SU-DHL-6 (cell line): Measurements from ENCODE around the gene GASK1B.

Experiments
- EZH2phosphoT487 ChIP-seq: fragments of 200-600 bp; sonication (generic), shearing (Covaris generic); conservative IDR thresholded peaks from 2 replicates; pipeline ENCODE4 v1.6.1; 2018; ENCODE audit warnings: mild to moderate bottlenecking, antibody characterized with exemption, low read length, moderate library complexity, mixed read lengths
- TF ChIP-seq, protein P1 (sequence below): fragments of 200-600 bp; sonication (generic); IDR thresholded peaks from one replicate; pipeline ENCODE4 v1.5.1; 2017; ENCODE audit warnings: antibody characterized with exemption, mild to moderate bottlenecking, low read length, moderate library complexity; ENCODE audit not compliant: insufficient read depth, poor library complexity, severe bottlenecking

DNA sequence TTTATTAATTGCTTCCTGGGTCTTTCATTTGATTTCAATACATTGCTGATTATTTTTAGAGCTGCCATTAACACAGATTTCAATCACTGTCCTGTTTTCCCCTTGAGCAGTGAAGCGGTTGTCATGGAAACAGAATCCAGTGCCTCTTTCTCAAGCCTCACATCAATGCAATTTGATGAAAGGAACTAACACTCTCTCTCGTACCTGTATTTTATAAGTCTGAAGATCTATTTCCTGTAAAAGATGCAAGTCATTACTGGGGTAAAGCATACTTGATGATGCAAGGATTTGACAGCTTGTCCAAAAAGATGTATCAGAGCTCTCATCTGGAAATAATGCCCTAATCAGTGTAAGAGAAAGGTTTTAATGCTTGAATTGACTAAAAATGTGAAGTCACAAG is 17.9 kb upstream of the GASK1B start:
- TF ChIP-seq, protein P1, sequence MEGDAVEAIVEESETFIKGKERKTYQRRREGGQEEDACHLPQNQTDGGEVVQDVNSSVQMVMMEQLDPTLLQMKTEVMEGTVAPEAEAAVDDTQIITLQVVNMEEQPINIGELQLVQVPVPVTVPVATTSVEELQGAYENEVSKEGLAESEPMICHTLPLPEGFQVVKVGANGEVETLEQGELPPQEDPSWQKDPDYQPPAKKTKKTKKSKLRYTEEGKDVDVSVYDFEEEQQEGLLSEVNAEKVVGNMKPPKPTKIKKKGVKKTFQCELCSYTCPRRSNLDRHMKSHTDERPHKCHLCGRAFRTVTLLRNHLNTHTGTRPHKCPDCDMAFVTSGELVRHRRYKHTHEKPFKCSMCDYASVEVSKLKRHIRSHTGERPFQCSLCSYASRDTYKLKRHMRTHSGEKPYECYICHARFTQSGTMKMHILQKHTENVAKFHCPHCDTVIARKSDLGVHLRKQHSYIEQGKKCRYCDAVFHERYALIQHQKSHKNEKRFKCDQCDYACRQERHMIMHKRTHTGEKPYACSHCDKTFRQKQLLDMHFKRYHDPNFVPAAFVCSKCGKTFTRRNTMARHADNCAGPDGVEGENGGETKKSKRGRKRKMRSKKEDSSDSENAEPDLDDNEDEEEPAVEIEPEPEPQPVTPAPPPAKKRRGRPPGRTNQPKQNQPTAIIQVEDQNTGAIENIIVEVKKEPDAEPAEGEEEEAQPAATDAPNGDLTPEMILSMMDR = no peak
- no peak for TF ChIP-seq EZH2phosphoT487
